HG03378 (cell line): ENCODE data around the gene KRT23.

Source experiments
- ATAC-seq: cut with Tn5 transposase; IDR thresholded peaks from one replicate; pipeline ENCODE4 v1.9.1; 2021; ENCODE audit warnings: mild to moderate bottlenecking, moderate library complexity; ENCODE audit not compliant: unreplicated experiment

KRT23 gene, protein sequence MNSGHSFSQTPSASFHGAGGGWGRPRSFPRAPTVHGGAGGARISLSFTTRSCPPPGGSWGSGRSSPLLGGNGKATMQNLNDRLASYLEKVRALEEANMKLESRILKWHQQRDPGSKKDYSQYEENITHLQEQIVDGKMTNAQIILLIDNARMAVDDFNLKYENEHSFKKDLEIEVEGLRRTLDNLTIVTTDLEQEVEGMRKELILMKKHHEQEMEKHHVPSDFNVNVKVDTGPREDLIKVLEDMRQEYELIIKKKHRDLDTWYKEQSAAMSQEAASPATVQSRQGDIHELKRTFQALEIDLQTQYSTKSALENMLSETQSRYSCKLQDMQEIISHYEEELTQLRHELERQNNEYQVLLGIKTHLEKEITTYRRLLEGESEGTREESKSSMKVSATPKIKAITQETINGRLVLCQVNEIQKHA

GRCh38 chr17:40937384-40937819 lies at the start of gene KRT23:
KRT23 (minus strand) TSS chr17:40937646; CDS start chr17:40936603, 1,043 bp downstream.
- ATAC-seq, result no peak

DNA sequence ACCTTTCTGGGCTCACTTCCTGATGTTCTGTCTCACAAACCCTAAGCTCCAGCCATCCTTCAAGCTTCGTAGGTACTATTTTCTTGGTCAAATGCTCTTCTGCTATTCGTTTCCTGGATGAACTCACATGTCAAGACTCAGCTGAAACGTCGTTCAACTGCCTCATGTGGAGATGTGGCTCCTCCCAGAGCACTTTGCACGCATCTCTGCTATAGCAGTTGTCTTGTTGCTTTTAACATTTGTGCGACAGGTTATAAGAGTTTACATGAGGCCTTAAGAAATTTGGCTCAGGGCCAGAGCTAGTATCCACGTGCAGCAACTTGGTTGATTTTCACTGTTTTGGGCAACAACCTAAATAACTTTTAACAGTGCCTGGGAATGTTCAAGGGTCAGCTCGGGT lies 49.5 kb upstream of the KRT23 start:
- no peak for ATAC-seq

DNA sequence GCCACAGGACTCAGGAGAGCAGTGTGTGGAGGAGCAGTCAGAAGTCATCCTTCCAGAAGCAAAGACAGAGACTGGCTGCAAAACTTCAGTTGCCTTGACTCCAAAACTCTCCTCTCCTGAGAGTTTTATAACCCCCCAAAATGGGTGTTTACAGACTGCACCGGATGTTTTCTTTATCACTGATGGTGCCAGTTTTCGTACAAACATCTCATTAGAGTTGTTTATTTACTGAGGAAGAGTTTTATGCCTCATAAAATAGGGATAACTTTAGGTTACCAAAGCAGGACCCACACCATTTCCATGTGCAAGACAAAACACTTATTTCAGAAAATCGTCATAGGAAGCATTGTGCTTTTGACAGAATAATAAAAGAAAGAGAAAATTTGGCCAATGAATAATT lies 46.8 kb upstream of the KRT23 start, which contains the start of gene KRT40:
Gene KRT40 (minus strand): TSS at position 101 of the 400 bp plus-strand sequence. CDS start 53 bp downstream, at position 48.
- no peak for ATAC-seq

DNA sequence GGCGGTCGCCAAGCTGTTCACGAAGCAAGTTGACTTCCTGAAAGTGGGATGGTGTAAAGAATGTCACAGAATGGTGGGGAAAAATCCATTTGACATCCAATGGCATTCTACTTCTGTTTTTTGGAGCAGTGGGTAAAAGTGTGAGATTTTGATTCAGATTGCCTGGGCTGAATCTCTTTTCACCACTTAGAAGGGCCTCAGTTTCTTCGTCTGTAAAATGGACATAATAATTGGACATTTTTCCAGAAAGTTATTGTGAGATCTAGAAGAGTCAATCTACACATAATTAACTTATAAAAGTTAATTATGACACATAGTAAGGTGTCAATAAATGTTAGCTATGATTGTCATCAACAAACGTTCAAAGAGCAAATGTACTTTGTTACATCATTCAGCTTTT lies 43.7 kb upstream of the KRT23 start:
- no peak for ATAC-seq

- ATAC-seq, result no peak
These were observed 43.1 kb upstream of the KRT23 start for GRCh38 chr17:40980596-40980995.

- ATAC-seq, result no peak
These were observed 42.7 kb upstream of the KRT23 start for GRCh38 chr17:40980117-40980516.

GRCh38 chr17:40978575-40979151 lies 41.2 kb upstream of the KRT23 start:
- ATAC-seq, result no peak

- ATAC-seq, result no peak
These were observed 38.1 kb upstream of the KRT23 start for GRCh38 chr17:40975516-40975915.

DNA sequence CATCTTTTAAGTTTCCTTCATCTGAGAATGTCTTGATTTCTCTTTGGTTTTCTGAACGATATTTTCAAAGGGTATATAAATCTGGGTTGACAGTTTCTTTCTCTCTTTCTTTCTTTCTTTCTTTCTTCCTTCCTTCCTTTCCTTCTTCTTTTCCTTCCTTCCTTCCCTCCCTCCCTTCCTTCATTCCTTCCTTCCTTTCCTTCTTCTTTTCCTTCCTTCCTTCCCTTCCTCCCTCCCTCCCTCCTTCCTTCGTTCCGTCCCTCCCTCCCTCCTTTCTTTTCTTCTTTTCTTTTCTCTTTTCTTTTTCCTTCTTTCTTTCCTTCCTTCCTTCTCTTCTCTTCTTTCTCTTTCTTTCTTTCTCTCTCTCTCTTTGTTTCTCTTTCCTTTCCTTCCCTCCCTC lies 36.9 kb upstream of the KRT23 start:
- no peak for ATAC-seq

DNA sequence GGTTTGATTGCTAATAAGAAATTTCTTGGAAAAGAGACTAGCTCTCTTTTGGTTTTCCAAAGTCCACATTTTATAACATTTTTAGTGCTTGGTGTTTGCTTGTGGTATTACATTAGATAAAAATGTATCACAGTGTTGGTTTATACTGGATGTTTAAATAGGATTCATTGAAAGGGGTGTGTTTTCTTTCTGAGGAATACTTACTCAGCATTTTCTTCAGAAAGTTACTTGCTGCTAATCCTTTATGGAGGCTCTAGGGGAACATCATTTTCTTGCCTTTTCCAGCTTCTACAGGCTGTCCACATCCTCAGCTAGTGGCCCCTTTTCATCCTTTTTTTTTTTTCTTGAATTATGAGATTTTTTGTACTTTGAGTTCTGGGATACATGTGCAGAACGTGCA lies 30.1 kb upstream of the KRT23 start:
- ATAC-seq, result no peak

DNA sequence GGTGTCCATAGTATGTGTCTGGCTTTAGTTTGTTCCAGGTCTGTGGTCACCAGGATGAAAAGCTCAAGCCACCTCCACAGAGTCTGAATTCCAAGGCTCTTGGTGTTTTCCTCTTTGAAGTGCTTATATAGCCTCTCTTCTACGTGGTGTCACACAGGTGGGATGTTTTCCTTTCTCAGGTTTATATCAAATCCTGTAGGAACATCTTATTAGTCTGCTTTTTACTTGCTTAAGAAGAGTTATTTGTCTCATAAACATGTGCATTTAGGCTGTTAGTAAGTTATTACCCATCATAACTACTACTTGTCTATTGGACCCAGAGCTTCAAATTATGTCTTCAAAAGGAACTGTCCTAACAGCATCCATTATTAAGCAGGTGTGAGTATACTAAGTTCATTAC lies 29.4 kb upstream of the KRT23 start, which contains the start of gene KRT39:
Gene KRT39 (minus strand): TSS at position 101 of the 400 bp plus-strand sequence. CDS start 92 bp downstream, at position 9.
- no peak for ATAC-seq

DNA sequence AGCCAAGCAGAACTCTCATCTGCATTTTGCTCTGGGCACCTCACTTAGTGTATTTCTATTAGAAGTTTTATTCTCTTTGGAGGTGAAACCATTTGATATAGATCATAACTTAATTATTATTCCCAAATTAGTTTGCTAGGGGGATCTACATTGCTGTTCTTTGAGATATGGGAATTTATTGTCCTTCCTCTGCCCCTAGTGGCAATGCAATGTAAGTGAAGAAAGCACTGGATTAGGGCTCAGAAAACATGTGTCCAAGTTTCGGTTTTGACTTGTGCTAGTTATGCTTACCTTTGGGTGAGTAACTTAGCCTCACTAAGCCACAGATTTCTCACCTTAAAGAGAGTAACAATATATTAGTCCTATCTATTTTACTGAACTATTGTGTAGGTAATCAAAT lies 26.4 kb upstream of the KRT23 start:
- no peak for ATAC-seq

DNA sequence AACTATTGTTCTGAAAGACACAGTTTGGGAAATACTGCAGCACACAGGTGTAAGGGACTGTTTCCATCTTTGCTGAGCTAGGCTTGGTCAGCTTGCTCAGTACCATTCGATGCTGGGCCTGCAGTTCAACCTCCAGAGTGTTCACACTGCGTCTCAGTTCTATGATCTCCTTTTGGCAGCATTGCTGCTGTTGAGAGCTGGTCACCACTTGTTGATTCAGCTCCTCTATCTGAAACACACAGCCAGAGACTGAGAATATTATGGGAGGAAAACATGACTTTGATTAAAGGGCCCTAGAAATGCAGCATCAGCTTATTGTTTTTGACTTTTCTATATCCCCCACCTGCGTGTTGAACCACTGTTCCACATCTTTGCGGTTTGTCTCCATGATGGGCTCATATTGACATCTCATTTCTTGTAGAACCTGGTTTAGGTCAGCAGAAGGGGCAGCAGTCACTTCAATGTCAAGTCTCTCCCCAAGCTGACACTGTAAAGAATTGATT lies 24.7 kb upstream of the KRT23 start:
- ATAC-seq, result no peak

DNA sequence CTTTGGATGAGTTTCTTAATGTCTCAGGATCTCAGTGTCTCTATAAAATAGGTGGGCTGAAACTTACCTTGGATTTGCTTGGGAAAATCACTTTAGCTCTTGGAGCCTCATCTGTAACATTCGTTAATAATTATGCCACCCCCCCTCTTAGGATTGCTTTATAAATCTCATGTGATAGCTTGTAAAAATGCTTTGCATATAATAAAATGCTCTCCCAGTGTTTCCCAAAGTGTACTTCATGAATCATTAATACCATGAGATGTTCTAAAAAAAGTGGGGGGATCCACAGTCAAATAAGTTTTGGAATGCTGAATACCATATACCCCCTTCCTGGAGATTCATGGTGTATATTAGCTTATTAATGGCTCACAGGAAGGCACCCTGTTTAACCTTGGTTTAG lies 24.1 kb upstream of the KRT23 start:
- no peak for ATAC-seq

GRCh38 chr17:40960144-40960543 lies 22.7 kb upstream of the KRT23 start:
- ATAC-seq, result no peak

- no peak for ATAC-seq
These were observed 20.9 kb upstream of the KRT23 start for GRCh38 chr17:40958086-40958953.

DNA sequence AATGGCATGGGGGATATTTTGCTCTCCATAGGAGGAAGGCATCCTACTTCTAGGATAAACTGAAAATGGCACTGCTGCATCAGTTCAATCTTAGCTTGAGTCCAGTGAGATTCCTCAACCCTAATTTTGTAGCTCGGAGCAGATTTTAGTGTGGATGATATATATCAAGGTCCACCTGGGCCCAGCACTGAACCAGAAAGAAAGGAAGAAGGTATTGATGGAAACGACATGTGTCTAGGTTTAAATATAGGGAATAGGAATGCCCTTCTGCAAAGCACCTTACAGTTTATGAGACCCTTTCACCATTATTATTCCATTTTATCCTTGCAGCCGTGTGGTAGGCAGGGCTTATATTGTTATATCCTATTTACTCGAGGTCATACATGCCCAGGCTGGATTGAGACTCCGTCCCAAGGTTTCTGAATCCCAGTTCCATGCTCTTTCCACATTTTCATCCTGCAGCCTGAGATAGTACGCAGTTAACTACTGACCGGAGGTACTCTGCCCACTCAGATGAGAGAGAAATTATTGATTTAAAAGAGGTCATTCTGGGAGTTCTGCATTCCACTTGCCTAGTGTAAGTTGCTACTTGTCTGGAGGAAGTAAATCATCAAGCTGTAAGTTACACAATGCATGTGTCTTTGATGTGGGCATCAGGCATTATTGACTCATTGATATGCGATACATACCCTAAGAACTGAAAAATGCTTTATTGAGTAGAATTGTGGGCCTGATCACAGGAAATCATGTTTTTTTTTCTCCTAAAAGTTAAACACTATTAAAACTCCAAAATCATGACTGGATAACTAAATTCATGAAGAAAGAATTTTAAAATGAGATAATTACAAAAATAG lies 19.2 kb upstream of the KRT23 start:
- no peak for ATAC-seq

DNA sequence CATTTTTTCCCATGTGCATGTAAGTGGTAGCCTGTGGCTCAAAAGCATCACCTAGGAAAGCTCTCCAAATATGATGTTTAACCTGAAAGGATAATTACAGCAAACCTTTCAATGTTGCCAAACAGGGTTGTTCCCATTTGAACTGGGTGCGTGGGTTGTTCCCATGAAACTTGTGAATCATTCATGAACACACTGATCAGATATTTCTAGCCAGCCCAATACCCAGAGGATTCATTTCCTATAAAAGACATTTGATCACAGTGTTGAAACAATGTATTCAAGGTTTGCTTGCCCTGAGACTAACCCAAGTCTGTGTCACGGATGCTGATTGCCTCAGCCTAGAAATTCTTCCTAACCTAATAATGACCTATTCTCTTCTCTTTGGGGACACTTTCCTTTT lies 16.4 kb upstream of the KRT23 start:
- no peak for ATAC-seq

DNA sequence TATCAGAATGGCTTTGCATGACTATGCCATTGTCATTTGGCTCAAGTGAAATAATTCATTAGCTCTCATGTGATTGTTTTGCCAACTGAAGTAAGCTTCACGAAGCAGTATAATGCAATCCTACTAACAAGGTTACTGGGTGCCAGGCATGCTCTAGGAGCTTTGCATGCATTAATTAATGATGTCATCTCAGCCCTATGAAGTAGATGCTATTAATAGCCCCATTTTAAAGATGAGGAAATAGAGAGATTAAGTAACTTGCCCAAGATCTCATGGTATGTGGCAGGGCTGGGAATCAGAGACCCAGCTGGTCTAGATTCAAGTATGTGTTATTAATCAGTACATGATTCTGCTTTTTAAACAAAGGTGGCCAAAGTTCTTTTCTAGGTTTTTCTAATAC lies 15.2 kb upstream of the KRT23 start:
- no peak for ATAC-seq

GRCh38 chr17:40952154-40952553 lies 14.7 kb upstream of the KRT23 start:
- ATAC-seq, result no peak
